Activated effector memory CD4-positive, alpha-beta T cell treated with anti-CD3 and anti-CD28 coated beads, Interleukin-2, amount 50 U/mL, for 16 hours (primary cell): ENCODE results near the gene BCL10.
A peak's percentile ranks its signal among the peaks of the same experiment; 100 is the strongest.

Experiments
- DNase-seq: peaks from one replicate; pipeline ENCODE4 v3.0.0-alpha.2; 2020

The BCL10 gene

DNA sequence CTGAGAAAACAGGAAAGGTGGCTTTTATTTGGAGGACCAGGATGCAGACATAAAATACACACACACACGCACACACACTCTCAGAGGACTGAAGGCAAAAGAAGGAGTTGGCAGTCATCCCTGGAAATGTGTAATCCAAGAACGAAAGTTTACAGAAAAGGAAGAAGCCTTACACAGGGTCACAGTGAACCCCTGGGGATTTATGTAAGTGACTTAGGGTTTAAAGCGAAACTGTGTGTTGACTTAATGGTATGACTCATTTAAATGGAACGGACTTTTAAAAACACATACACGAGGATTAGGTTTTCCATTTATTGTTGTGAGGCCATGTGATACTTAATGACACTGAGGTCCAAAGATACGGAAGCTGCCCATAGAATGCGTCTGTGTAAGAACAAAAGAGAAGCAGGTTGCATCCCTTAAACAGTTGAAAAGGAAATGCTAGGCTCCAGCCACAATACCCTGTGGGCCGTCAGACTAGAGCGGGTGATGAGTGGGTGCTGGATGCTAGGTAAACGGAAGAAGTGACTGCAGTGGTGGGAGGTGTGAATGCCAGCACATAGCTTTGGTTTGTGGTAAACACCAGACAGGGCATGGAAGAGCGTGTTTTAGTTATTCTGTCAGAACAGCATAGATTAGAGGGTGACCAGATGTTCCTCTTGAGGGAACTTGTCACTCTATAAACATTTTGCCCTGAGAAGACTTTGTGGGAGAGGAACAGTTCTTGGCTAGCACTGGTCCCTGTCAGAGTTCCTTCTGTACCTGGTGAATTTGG is 21.6 kb upstream of the BCL10 start:
- peak; percentile 89 for DNase-seq

GRCh38 chr1:85297538-85297854 is 21.1 kb upstream of the BCL10 start:
- no peak for DNase-seq

- no peak for DNase-seq
These were observed 20.5 kb upstream of the BCL10 start for GRCh38 chr1:85296980-85297379.

DNA sequence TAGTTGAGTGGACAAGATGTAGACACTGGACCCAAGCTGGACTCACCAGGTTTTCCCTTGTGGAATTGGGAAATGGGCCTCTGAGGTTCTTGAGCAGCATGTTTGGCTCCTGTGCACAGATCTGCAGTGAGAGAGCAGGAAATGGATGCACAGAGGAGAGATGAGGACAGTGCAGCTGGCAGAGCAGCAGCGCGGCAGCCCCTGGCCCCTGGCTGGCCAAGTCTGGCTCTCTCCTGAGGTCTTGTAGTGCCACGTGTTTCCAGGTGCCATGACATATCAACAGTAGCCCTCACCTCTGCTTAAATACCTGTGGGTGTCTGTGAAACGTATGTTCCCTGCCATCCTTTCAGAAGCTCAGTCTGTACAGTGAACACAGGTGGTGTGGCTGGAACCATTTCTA is 19.2 kb upstream of the BCL10 start:
- DNase-seq, result no peak

DNA sequence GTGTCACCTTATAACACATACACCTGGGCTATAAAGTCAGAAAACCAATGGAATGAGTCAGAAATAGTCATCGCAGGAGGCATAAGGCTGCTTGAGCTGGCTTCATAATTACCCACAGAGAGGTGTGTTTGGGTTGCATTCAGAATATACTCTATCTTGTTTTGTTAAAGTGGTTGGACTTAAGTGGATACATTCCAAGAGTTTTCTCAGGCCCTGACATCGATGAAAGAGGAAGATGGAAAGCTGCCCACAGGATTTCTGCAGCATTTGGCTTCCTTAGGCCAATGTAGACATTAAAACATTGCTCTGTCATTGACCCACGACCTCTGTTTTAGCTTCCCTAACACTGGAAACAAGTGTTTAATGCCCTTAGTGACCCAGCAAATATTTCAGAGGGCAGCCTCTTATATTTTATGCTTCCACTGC is 18.6 kb upstream of the BCL10 start:
- DNase-seq, result no peak

DNA sequence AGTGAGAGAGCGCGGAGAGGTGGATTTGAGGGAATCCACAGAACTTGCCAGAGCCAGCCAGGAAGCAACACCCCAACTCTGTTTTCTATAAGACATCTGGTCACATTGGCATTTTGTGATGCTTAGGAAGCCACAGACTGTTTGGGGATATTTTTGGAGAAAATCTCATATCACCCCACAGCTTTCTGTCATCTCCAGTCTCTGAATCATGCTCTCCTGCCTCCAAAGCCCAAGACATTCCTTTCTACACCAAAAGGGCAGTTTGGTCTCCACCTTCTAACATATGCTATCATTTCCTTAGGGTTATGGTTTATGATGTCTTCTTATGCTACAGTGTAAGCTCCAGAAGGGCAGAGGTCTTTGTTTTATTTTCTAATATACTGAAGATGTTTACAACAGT is 14.4 kb upstream of the BCL10 start:
- no peak for DNase-seq

GRCh38 chr1:85289848-85290335 is 13.5 kb upstream of the BCL10 start:
- DNase-seq, result no peak

DNA sequence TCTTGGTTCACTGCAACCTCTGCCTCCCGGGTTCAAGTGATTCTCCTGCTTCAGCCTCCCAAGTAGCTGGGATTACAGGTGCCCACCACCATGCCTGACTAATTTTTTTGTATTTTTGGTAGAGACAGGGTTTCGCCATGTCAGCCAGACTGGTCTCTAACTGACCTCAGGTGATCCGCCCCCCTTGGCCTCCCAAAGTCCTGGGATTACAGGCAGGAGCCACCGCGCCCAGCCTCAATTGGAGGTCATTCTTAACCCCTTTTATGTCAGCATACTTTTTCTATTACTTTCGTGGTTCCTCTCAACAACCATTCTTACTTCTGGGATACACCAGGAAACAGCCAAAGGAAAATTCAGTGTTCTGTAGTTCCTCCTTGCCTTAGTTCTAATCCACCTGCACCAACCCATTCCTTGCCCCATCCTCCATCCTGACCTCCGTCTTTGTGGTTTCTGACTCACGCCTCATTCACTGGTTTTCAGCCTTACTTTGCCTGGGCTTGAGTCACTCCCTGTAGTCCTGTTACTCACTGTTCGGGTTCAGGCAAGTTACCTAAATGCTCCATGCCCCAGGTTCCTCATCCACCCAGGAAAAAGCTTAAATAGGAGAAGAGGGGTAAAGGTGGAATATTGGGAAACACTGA is 12.9 kb upstream of the BCL10 start:
- DNase-seq, result no peak

DNA sequence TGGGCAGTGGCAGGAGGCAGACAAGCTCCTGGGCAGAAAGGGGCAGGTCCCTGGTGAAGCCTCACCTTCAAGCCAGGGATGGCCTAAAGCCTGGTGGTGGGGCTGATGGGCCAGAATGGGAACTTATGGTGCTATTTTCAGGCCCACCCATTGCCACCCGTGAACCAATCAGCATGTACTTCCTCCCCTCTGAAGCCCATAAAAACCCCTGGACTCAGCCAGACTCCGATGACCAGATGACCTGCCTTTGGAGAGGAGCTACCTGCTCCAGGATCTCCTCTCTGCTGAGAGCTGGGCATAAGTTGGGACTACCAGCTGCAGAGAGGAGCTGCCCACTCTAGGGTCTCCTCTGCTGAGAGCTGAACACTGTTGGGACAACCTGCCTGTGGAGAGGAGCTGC is 7.8 kb upstream of the BCL10 start:
- no peak for DNase-seq

DNA sequence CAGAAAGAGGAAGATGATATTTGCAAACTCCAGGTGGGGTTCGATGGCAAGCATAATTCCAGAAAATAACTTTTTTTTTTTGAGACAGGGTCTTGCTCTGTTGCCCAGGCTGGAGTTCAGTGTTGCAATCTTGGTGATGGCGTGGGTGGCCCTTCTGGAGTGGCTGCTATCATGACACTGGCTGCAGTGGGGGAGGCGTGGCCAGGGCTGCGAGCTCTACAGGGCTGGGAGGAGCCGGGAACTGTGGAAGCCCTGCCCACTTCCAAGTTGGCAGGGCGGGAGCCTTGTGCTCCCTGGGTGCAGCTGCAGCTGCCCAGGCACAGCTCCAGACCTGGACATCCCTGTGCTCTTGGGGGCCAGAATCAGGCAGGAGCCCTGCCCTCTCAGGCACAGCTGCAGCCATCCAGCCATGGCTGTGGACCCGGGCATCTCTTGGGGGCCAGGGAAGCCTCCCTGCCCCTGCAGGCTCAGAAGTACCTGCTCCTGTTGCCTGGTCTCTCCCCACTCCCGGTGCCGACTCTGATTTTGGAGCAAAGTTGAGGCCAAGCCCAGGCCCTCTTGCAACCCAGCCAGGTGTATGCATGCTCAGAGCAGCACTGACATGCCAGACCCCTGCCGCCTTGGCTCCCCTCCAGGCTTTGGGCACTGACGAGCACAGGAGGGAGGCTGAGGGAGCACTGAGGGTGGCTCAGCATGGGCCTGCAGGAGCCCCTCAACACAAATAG is 7.2 kb upstream of the BCL10 start:
- DNase-seq, result no peak

DNA sequence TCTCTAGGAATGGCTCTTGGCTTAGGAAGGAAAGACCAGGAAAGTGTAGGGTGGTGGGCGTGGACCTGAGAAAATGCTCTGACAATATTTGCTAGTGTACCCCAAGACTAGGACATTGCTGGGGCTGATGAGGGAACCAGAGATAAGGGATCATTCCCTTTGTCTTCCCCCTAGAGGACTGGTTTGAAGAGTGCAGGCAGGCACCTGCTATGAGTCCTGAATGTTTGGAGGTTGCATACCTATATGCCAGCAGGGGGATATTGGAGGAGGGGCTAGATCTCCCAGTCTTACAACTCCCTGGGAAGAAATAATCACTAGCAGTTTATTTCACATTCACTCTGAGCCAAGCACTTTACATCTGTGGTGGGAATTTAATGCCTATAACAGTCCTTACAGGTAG is 6.0 kb upstream of the BCL10 start:
- DNase-seq, result no peak

- DNase-seq, result no peak
These were observed 4.2 kb upstream of the BCL10 start for GRCh38 chr1:85280636-85281035.

DNA sequence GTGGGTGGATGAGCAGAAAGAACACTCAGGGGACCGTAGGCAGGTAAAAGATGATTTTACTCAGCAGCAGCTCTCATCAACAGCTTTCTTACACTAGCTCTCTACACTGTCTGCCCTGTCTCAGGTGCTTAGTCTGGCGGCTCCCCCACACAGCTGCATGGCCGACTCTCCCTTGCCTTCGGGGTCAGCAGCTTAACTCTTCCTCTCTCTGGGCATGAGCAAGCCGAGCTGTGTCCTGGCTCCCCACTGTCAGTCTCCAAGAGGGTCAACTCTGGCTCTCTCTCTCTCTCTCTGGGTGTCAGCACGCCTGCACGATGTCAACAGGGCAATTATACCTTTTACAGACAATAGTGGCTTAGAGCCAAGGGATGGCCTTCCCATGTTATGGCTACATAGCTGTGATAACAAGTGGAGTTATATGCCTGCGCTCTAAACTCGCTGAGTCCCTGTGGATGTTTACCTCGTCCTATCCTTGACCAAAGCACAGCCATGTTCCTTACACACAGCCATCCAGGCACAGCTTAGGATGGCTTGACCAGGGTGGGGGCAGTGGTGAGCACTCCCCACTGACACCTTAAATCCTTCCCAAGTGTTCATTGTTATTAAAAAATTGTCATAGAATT is 3.1 kb upstream of the BCL10 start:
- DNase-seq, result no peak

- peak; percentile 85 for DNase-seq
These were observed 2.5 kb upstream of the BCL10 start for GRCh38 chr1:85278853-85279314.

DNA sequence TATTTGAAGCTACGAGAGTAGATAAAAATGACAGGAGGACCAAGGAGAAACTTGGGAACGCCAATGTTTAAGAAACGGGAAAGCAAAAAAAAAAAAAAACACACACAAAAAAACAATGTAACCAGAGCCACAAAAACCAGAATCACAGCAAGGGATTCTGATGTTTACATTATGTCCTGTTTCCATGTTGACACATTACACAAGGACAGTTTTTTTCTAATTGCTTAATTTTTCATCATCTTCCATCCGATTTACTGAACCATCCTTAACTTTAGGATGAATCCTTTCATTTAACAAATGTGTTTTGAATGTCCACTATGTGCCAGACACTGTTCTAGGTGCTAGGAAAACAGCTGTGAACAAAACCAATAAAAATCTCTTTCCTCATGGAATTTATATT is 1.4 kb upstream of the BCL10 start:
- DNase-seq, result no peak

DNA sequence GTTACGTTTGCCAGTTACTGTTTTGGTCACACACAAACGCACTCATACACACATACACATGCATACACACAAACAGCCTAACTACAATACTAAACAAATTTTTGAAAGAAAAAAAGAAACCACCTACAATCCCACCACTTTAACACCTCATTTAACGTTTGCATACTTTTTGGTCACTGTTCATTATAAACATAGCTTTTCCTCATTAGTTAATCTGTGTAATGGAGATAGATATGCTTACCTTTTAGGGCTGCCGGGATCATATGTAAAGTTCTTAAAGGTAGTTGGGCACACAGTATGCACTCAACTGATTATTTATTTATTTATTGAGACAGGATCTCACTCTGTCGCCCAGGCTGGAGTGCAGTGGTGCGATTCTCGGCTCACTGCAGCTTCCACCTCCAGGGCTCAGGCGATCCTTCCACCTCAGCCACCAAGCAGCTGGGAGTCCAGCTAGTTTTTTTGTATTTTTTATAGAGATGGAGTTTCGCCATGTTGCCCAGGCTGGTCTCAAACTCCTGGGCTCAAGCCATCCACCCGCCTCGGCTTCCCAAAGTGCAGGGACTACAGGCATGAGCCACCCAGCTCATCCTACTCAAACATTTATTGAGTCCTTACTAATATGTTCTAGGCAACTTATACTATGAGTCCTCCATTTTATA is 677 bp upstream of the BCL10 start:
- DNase-seq, result no peak

DNA sequence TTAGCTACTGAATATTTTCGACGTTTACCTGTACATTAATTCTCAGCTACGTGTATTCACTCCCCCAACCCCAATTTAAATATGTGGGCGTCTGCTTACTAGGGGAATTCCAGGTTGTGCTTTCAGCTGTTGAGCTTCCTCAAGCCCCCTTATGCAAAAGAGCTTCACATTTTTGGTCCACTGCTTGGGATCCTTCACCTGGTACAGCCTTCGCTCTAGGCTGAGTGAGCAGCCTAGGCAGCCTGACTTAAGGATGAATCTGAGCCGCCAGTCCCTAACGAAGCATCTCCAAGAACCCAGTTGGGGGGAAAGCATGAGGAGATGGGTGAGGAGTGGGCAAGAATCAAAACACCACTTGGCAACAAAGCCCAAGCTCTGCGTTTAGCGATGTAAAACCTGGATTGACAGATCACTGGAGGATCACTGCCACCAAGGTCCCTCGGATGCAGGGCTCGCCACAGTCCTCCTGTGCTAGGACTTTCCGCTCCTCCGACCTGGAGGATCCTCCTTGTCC is 674 bp downstream of the BCL10 start:
- peak; percentile 66 for DNase-seq

DNA sequence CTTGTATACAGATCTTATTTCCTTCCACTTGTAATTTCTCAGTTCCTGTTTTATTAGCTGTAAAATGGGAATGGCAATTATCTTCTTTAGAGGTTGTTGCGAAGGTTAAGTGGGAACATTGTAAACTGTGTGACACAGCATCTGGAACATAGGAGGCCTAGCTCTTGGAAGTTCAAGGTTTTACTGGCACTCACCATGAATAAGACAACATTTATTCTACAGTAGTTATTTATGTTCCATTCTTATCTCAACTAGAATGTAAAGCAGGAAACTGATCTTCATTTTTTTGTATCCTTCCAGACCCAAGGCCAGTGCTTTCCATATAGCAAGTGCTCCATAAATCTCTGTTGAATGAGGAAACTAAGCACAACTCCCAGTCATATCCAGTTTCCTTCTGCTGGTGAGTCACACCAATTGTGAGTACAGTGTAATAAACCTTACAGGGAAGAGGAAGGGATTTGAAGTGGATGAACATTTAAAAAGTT is 1.4 kb downstream of the BCL10 start:
- no peak for DNase-seq

DNA sequence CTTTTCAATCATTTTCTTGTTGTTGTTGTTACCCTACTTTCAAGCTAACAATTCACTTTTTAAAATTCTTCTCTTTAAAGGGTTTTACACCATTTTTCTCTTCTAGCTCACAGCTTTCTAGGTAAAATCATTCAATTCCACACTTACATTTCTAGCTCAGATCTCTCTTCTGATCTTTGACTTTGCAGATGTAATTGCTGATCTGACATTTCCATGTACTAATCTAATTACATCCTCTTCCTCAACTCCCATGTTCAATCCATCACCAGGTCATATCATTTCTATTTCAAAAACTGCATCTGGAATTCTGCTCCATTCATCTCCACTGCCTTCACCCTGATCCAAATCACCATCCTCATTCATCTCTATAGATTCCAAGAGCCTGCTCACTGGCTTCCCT is 3.0 kb downstream of the BCL10 start:
- no peak for DNase-seq

- no peak for DNase-seq
These were observed 7.4 kb downstream of the BCL10 start for GRCh38 chr1:85268801-85269585.

GRCh38 chr1:85267313-85267712 is 9.1 kb downstream of the BCL10 start:
- no peak for DNase-seq

DNA sequence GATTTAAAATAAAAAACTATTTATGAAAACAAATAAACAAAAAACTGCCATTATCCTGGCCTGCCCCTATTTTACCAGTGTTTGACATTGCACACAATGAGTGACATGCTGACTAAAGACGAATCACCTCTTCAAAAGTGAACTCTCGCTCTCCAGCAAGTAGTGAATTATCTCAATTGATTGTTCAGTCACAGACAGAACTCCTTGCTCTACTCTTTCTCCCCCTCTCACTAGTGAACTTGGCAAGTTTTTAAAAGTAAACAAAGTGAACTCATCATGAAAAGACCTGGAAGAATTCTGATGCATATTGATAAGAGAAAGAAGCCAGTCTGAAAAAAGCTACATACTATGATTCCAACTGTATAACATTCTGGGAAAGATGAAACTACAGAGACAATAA is 12.3 kb downstream of the BCL10 start:
- no peak for DNase-seq
